GM21515 (cell line): ENCODE results near the gene FLT4.

Experiments used
- ATAC-seq: cut with Tn5 transposase; IDR thresholded peaks from one replicate; pipeline ENCODE4 v1.9.1; 2021; ENCODE audit not compliant: unreplicated experiment

Gene FLT4

DNA sequence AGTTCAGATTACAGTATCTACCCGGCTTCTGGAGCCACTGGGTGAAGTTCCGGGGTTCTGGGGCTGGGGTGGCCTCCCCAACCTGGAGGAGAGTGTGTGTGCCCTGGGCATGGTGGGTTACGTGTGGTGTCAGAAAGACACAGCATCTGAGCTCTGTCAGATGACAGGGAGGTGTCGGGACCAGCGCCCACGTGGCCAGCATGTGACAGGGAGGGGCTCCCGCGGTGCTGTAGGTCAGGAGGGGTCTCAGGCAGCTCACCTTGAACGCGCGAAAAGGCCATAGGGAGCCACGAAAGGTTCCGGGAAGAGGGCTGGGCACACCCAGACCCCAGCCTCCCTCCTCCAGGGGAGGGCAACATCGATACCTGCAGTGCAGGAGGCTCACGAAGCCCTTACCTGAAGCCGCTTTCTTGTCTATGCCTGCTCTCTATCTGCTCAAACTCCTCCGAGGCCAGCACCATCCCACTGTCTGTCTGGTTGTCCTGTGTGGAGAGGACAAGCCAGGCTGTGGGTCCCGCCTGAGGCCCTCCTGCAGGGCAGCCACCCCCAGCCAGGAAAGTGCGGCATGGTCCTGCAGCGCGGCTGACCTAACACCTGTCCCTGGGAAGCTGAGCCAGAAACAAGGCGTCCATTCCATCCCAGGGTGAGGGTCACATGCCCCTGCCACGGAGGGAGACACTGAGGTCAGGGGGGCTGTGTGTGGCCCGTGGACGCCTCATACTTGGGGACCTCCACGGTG is 40.7 kb downstream of the FLT4 start:
- ATAC-seq, result no peak

DNA sequence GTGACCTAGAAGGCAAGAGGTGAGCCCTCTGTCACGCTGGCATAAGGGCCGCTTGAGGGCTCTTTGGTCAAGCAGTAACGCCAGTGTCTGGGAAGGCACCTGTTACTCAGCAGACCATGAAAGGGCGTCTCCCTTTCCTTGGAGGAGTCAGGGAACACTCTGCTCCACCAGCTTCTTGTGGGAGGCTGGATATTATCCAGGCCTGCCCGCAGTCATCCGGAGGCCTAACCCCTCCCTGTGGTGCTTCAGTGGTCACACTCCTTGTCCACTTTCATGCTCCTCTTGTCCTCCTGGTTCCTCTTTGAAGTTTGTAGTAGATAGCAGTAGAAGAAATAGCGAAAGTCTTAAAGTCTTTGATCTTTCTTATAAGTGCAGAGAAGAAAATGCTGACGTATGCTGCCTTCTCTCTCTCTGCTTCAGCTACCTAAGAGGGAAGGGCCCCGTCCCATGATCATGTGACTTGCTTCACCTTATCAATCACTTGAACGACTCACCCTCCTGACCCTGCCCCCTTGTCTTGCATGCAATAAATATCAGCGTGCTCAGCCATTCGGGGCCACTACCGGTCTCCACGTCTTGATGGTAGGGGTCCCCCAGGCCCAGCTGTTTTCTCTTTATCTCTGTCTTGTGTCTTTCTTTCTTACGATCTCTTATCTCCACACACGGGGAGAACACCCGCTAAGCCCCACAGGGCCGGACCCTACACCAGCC is 41.4 kb downstream of the FLT4 start:
- ATAC-seq, result no peak

DNA sequence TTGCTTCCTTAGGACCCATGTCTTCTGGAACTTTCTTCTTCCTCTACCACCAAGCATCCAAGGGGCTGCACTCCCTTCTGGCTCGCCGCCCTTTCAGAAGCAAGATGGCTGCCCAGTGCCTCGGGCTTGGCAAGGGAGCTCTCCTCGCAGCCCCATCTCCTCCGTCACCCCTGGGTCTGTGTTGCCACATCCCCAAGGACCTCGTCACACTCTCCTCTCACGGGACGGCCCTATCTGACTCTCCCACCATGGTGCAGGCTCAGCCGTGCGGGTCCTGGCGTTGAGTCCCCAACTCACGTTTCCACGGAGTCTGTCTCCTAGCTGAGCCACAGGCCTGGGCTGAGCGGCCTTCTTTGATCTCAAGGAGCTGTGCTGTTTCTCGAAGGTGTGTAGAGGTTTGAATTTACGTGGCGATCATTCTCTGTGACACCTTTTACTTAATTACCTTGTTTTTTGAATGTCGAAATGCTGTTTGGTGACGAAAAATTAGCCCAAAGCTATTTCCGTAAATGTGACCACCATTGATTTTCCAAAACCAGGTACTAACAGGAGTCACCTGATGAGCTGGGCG is 43.1 kb downstream of the FLT4 start:
- no peak for ATAC-seq

DNA sequence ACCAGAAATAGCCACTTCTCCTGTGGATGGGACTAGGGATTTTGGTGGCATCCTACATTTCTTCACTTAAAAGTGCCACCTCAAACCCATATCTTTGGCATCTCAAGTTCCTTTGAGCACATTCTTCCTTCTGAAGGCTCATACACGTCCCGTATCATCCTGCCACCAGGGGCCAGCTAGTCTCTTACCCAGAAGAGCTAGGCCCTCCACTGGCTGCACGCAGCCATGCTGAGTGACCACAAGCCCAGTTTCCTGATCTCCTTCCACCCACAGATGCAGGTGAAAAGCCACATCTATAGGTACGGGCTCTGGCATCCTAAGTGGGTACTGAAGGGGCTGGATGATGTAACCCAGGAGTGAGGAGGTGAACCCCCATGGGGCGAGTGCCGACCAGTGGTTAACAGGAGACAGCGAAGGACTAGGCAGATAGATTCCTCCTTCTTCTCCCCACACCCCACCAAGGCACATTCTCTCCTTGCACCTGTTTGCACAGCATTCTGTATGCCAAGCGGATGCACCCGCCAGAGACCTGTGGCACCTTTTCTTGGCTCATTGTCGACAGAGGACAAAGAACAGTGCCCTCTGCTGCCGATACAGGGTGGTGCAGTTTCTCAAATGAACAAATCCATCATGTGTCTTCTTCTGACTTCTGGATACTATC is 43.7 kb downstream of the FLT4 start:
- ATAC-seq, result peak; percentile 60

DNA sequence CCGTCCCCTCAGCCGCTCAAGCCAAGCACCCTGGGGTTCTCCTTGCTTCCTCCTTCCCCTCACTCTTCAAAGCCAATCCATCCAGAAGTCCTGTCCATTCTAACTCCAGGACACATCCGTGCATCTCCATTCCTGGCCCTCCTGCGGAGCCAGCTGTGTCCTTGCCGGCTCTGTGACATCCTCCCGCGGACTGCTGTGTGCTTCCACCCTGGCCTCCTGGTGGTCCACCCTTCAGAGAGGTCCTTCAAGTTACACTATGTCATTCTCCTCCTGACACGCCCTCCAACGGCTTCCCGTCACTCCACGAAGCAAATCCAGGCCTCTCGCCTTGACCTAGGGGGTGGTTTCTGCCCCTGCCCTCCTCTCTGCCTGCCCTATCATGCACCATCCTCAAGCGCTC is 45.1 kb downstream of the FLT4 start:
- ATAC-seq, result no peak

DNA sequence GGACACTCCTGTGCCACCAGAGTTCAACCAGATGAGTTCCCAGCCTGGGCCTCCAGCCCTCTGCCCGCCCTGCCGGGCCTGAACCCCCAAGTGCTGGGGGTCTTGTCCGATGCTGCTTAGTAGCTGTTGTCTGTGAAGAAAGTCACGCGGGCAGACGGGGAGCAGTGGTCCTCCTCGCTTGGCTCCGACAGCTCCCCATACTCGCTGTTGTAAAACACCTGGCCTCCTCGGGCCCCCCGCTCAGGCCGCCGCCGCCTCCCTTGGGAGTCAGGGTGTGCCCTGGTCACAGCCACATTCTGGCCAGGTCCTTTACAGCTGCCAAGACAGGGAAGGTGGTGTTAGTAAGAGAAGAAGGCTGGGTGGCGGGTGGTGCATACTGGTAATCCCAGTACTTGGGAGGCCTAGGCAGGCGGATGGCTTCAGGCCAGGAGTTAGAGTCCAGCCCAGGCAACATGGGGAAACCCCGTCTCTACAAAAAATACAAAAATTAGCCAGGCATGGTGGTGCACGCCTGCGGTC is 46.3 kb downstream of the FLT4 start:
- ATAC-seq, result no peak

DNA sequence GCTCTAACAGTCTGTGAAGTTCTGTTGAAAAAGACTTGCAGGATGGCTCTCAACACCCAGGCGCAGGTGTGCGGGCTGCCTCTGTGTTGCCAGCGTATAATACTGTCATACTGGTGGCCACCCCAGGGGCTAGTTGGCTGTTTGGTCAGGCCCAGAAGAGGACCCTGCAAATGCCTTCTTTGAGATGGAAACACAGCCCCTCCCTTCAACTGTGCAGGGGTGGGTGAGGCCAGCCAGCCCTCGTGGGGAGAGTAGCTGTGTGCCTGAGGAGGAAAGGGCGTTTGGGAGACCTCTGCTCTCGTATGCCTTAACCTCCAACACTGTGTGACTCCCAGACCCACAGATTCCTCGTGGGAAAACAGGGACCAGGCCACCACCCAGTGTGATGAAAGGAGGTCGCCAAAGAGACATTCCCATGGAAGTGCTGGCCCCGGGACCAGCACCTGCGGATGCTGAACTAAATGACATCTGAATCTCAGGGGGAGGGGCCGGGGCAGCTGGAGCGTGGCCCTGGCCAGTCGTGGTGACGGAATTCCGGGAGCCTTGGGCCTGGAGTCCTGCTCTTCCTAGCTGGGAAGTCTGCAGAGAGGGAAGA is 46.8 kb downstream of the FLT4 start:
- ATAC-seq, result no peak

DNA sequence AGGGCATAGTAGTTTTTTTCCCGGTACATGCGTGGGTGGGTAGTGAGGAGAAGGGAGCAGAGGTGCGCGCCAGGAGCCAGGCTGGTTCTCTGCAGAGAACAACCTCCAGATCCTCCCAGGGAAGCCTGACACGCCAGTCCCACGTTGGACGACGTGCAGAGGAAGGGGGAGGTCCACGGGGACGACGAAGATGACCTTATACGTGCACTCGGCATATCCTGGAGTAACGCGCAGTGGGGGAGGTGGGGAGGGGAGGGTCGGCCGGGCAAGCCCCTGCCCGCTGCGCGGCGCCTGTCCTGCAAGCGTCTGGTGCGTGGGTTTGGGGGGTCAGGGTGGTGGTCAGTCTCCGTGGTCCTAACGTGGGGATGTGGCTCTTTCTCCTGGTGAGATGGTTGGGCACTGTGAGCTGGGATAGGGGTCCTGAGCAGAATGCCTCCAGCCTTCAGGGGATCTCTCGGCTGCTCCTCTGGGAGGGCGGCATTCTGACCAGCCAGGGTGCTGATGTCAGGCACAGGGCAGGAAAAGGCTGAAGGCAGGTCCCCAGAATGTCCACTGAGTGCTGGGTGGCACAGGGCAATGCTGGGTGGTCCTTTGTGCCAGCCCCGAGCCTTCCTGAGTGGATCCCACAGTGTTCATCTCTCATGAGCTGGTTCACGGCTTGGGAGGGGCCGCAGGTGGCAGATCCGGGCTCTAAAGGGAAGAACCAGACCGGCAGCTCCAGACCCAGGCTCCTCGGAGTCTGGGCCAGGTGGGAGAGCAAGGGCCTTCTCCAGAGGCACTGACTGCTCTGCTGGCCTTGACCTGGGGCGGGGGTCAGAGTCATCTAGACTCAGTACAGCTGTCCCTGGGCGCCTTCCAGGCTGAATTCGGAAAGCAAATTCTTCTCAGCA is 47.6 kb downstream of the FLT4 start:
- no peak for ATAC-seq

DNA sequence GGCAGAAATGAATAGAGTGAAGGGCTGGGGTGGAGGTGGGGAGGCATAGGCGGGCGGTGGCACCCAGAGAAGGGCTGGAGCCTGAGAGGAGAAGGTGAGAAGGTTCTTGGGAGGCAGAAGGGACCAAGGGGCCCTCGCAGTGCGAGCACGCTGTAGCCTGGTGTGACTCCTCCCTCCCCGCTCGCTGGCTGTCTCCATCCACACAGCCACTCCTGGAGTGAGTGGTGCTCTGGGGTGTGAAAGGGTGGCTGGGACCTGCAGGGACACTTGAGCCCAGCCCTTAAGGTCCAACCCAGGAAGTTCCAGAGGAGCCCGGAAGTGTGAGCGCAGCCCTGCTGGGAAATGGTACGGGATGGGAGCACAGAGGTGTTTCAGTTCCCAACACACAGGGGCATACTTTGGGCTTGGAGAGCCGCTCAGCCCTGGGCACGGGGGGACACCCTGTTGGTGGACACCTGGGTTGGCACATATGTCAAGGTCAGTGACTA is 48.8 kb downstream of the FLT4 start:
- ATAC-seq, result no peak

DNA sequence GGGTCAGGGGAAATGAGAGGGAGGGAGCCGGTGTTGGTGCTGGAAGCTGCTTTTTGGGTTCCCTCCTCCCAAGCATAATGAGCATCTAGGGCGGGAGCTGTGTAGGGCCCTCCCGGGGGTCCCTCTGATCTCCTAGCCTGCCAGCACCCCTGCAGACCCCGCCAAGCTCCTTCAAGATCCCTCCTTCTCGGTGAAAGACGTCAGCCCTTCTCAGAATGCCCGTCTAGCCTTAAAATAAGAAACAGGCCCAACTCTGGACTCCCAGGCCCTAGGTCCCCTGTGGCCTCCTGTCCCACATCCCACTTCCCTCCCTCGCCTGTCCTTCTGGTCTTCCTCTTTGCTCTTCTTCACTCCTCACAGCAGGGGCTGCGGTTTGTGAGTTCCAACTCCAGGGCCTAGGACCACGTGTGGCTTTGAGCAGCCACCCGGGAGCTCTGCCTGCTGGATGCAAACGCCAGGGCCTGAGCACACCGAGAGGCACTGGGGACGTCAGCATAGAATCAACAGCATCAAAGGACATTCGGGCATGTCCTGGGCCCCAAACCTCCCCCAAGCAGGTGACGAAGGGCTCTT is 49.3 kb downstream of the FLT4 start:
- ATAC-seq, result no peak

DNA sequence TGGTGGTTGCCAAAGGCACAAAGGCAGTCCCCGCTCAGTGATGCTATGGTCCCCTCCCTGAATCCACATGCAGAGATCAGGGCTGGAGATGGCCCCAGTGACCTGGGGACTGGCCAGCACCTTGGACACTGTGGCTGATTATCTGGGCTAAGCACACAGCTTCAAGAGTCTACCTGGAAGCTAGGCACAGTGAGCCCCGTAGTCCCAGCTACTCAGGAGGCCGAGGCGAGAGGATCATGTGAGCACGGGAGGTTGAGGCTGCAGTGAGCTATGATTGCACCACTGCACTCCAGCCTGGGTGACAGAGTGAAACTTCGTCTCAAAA is 49.8 kb downstream of the FLT4 start:
- ATAC-seq, result no peak

DNA sequence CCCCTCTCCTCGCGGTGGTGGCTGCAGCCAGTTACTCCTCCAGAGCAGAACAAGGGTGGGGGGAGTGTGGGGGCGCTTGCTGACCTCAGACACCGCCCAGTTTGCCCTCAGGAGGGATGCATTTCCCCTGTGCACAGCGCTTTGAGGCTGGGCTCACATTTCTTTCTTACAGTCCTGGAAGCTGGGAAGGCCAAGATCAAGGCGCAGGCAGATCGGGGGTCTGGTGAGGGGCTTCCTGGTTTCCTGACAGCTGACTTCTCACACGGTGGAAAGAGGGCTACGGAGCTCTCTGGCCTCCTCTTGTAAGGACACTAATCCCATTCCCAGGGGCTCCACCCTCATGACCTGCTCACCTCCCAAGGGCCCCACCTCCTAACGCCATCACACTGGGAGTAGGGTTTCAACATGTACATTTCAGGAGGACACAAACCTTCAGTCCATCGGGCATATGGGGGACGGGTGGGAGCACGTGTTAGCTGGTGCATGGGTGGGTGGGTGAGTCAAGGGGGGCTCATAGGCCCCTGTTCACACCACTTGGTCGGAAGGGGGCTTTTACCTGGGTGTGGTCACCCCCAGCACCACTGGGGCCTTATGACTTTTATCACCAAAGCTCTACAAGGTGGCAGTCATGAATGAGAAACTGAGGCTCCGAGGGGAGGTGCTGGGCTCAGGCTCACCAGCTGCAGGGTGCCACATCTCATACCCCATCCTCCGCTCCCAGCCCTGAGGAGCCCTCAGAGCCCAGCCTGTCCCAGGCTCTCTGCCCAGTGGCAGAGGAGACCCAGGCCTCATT is 50.4 kb downstream of the FLT4 start:
- ATAC-seq, result no peak

DNA sequence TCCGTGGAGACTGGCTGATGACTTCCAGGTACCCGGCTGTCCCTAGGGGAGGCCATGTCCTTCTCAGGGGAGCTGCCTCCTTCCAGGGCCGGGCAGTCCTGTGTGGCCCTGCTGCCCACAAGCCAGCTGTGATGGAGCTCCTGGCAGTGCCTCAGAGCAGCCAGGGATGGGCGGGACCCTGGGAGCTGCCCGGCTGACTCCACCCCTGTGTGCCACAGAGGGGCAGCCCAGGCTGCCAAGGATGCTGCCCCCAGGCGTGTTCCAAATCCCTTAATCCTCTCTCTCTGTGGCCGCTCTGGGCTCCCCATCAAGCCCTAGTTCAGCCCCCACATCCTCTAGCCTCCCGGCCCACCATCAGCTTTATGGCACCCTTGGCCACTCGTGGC is 51.1 kb downstream of the FLT4 start:
- ATAC-seq, result no peak

DNA sequence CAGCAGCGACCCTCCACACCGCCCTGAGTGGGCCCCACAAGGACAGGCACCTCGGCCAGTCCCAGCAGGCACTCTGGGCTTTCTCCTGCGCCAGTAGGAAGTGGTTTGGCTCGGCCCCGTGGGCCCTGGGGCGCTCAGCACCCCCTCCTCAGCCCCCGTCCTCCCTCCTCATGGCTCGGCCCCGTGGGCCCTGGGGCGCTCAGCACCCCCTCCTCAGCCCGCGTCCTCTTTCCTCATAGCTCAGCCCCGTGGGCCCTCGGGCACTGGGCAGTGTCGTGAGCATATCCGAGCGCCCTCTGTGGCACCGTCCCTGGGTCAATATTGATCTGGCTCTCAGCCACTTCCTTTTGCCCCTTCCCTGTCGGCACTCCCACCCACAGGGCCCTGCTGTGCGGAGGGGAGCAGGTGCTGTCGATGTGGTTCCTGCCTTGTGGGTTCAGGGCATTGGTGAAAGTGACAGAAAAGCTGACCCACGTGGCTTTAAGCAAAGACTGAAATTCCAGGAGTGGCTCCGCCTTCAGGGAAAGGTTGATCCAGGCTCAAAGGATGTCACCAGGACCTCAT is 52.6 kb downstream of the FLT4 start:
- ATAC-seq, result no peak

DNA sequence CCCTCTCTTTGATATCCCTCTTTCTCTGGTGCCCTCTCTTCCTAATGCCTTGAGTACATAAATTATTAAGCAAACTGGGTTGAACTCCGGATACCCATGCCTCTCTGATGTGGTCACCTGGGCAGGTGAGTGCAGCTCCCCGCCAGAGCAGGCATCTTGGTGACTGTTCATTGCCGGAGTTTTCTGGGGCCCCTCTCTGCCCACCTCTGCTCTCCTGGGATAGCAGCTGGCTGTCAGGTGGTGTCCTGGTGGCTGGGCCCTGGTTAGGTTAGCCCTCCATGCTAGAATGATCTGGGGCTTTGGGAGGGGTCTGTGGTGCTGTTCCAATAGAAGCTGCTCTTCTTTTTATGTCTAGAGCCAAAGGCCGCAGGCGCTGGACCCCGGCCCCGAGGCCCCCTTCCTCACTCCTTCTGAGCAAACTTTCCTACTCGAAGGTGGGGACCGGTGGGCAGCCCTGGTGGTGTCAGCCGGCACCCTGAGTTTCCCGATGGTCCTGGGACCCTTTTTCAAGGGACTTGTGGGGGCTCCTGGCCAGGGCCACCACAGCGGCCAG is 53.2 kb downstream of the FLT4 start:
- ATAC-seq, result no peak

DNA sequence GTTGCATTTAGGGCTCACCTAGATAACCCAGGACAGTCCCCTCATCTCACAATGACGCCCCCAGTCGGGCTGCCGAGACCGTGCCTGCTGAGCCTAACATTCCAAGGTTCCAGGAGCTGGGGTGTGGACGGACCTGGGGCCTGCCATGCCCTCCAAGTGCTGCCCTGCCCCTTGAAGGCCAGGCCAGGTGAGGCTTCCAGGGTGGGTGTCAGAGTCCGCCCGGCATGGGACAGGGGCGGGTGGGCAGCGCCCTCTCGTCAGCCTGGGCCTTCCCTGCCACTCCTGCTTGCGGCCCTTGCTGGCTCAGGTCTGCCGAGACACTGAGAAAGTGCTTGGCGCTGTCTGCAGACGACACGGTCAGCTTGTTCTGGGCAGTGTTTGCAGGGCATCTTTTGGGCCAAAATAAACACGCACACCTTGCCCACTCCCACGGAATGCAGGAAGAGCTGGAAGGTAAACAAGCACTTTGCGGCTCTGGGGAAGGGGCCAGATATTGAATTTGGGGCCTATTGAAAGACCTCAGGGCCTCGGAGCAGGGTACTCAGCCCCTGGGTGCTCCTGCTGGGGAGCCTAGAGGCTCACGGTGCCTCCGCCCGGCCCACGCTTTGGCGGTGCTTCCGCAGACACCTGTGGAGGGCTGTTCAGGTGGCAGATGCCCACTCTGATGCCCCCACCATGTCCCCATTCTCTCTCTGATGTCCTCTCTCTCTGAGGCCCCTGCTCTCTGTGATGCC is 53.9 kb downstream of the FLT4 start:
- no peak for ATAC-seq

DNA sequence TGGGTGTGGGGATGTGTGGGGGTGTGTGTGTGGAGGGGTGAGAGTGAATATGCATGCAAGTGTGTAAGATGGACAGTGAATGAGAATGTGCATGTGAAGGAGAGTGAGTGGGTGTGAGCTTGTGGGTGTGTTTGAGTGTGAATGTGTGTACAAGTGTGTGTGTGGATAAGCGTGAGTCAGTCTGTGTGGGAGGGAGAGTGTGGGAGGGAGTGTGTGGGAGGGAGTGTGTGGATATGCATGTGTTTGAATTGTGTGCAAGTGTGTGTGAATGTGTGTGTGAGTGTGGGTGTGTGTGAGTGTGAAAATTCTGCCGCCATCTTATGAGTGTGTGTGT is 54.4 kb downstream of the FLT4 start:
- no peak for ATAC-seq
